GM11168 (cell line): ENCODE measurements around the gene CIZ1.
"Not testable (repeated sequence)": the region's sequence is repeated elsewhere in the genome, so short reads cannot be mapped to it uniquely, and the experiment has no call there.

Experiments
- in situ Hi-C: fragments of 300-500 bp; cut with MboI; formaldehyde crosslinking; loops from one replicate; pipeline ENCODE4 v1.12.0; 2022; ENCODE audit warnings: low sequenced_read_pairs; ENCODE audit not compliant: unreplicated experiment

The CIZ1 gene

DNA sequence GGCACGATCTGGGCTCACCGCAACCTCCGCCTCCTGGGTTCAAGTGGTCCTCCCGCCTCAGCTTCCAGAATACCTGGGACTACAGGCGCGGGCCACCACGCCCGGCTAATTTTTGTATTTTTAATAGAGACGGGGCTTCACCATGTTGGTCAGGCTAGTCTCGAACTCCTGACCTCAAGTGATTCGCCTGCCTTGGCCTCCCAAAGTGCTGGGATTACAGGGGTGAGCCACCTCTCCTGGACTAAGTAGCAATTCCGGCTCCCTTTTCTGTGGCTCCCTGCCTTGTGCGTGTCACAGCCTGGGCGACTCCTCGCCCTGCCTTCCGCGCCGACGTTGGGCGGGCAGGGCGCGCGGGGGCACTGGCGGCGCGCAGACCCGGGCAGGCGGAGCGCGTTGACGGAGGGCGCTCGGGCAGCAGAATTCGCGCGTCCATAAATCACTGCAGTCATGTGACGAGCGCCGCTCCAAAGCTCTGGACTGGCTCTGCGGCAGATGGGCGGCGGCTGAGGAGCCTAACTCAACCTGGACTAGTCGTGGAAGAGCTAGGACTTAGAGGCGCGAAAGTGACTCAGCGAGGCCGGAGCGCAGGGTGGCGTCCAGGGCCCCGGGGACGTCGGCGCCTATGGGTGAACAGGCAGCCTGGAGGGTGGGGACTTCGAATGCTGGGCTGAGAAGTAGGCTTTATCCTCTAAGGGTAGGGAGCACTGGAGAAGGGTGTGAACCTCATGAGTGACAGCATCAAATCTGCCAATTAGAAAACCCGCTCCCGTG lies 1.4 kb upstream of the CIZ1 start:
- in situ Hi-C loops, result no loop called here

DNA sequence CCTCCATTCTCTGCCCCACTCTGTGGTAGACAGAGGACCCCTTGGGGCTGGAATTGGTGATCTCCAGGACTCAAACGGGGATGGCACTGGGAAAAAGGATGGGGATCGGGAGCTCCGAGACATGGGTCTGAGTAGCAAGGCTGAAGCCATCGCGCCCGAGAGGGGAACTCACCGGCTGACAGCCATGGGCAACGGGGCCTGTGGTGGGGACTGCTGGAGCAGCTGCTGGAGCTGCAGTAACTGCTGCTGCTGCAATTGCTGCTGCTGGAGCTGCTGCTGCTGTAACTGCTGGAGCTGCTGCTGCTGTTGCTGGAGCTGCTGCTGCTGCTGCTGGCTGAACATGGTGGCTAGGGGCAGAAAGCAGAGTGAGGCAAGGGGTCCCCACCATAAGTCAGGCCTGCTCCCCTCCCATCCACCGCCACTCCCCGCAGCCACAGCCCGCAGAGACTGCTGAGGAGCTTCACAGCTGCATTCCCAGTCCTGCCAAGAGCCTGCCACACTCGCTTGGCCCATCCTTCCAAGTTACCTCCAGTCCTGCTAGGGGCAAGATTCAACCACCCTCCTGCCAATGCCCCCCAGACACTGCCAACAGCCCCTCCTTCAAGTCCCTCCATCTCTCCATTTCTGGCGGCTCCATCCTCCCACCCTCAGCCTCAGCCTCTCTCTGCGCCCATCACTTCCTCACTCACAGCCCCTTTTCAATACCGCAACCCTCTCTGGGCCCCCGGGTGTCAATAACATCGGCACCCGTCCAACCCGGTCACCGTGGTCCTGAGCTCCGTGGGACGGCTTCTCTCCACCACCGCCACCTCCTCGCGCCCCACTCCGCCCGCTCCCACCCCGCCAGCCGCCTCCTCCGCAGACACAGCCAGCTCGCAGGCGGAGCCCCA lies 611 bp downstream of the CIZ1 start:
- in situ Hi-C loops, result no loop called here

- in situ Hi-C loops, result no loop called here
Measured at GRCh38 chr9:128190013-128190412, 1.4 kb downstream of the CIZ1 start.

DNA sequence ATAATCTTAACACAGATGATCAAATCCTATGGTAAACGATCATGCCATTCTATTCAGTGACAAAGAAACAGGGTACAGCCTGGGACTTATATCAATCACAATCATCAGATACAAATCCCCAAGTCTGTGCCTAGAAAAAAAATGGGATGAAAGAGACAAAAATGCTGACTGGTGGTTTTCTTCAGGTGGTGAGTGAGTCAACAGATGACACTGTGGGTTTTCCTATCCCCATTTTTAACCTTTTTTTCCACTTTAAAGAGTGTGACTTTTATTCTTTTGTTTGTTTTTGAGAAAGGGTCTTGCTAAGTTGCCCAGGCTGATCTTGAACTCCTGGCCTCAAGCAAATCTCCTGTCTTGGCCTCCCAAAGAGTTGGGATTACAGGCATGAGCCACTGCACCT lies 3.2 kb downstream of the CIZ1 start:
- in situ Hi-C loops, result no loop called here

DNA sequence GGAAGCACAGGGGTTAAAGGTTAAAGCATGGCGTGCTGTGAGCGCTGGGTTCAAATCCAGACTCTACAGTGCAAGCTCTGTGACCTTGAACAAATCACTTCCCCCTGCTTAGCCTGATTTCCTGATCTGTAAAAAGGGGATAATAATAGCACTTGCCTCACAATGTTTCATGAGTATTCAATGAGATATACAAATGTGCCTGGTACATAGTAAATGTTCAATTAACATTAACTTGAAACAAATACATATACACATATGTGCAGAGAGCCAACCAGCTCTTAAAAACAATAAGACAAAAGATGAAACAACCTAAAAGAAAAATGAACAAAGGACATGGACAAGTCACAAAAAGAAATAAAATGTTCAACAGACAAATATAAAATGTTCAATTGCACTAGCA lies 4.0 kb downstream of the CIZ1 start:
- in situ Hi-C loops, result no loop called here

- in situ Hi-C loops, result no loop called here
Measured at GRCh38 chr9:128185979-128186965, 5.1 kb downstream of the CIZ1 start.

- in situ Hi-C loops, result no loop called here
Measured at GRCh38 chr9:128182893-128183588, 8.3 kb downstream of the CIZ1 start.

GRCh38 chr9:128181480-128181879 lies 9.9 kb downstream of the CIZ1 start:
- in situ Hi-C loops, result not testable (repeated sequence)

GRCh38 chr9:128180447-128180846 lies 10.9 kb downstream of the CIZ1 start:
- in situ Hi-C loops, result no loop called here

GRCh38 chr9:128180001-128180400 lies 11.4 kb downstream of the CIZ1 start:
- in situ Hi-C loops, result no loop called here

- in situ Hi-C loops, result no loop called here
Measured at GRCh38 chr9:128178806-128179431, 12.5 kb downstream of the CIZ1 start.

GRCh38 chr9:128175726-128176125 lies 15.6 kb downstream of the CIZ1 start:
- in situ Hi-C loops, result no loop called here

- in situ Hi-C loops, result no loop called here
Measured at GRCh38 chr9:128175102-128175563, 16.2 kb downstream of the CIZ1 start.

- in situ Hi-C loops, result no loop called here
Measured at GRCh38 chr9:128174062-128174461, 17.3 kb downstream of the CIZ1 start.

DNA sequence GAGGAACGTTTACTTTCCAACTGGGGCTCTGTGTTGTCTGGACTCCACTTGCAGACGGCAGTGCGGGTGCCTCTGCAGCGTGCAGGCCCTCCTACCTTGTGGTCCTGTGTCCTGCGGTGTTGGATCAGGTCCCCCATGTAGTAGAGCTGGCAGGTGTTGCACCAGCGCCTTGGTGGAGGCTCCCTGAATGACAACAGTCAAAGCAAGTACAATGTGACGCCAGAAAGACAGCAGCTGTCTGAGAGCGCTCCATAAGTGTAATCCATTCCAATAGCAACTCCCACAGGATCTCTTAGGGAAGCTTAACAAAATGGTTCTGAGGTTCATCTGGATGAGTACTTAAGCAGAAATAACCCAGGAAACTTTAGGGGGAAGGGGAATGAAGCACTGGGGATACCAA lies 21.4 kb downstream of the CIZ1 start:
- in situ Hi-C loops, result no loop called here

GRCh38 chr9:128169492-128169891 lies 21.9 kb downstream of the CIZ1 start:
- in situ Hi-C loops, result no loop called here

- in situ Hi-C loops, result no loop called here
Measured at GRCh38 chr9:128168731-128169308, 22.6 kb downstream of the CIZ1 start.

DNA sequence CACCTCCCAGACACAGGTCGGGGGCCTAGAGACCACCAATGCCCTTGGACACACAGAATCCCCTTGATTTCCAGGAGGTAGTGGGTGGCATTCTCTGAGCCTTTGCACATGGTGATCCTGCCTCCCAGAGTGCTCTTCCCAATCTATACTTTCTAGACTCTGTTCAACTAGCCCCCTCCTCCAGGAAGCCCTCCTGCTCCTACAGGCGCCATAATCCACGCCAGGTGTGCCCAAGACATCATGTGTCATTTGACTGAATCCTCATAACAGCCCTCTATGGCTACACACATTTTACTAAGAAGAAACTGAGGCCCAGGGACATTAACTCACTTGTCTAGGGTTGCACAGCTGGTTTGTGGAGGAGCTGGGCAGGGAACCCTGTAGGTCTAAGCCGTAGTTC lies 24.2 kb downstream of the CIZ1 start:
- in situ Hi-C loops, result no loop called here

- in situ Hi-C loops, result no loop called here
Measured at GRCh38 chr9:128166169-128166568, 25.2 kb downstream of the CIZ1 start.
